H1 (cell line): ENCODE data around the gene CBLC. TPM values are rescaled to one million over a fixed set of nuclear protein-coding genes. Genes with fewer than 3 reads are reported as not detected.

Experiments
- CTCF ChIA-PET: fragments of 300-600 bp; sonication (Branson Sonifier 250); formaldehyde crosslinking; loops from one replicate; lab custom pipeline; 2021; ENCODE audit not compliant: partially characterized antibody; lab: Charles Lee
- POLR2A ChIA-PET: fragments of 300-600 bp; sonication (Branson Sonifier 250); formaldehyde crosslinking; loops from one replicate; lab custom pipeline; 2021; ENCODE audit warnings: inconsistent platforms; ENCODE audit not compliant: partially characterized antibody; lab: Charles Lee
- DNase-seq, 2 experiments: peaks; one replicate each; pipeline versions ENCODE4 v3.0.0 to v3.0.0-alpha.2; 2010 to 2022; ENCODE audit warnings: low spot score in 2 of 2, low read depth in 1 of 2, mixed read lengths in 1 of 2
- FAIRE-seq: peaks from 2 replicates; lab custom pipeline; 2011; peaks lifted over from hg19 to GRCh38; lab: Jason Lieb, UNC
- H2AFZ ChIP-seq: 2 replicates; pipeline ENCODE4 v1.8.1; 2012; ENCODE audit warnings: low read length, inconsistent platforms
- H2AK5ac ChIP-seq: 2 replicates; pipeline ENCODE4 v1.6.1; 2013; ENCODE audit warnings: low read depth, low read length
- H2BK120ac ChIP-seq: replicated peaks from 2 replicates; pipeline ENCODE3; 2013; ENCODE audit warnings: low read depth, low read length, inconsistent platforms
- H2BK12ac ChIP-seq: 2 replicates; pipeline ENCODE4 v1.6.1; 2013; ENCODE audit warnings: low read depth, low read length
- H2BK15ac ChIP-seq: 2 replicates; pipeline ENCODE4 v1.6.1; 2013; ENCODE audit warnings: low read length
- H2BK20ac ChIP-seq: 2 replicates; pipeline ENCODE4 v1.6.1; 2013; ENCODE audit warnings: low read length
- H2BK5ac ChIP-seq: 2 replicates; pipeline ENCODE4 v1.6.1; 2013; ENCODE audit warnings: low read depth, low read length
- H3K14ac ChIP-seq: 2 replicates; pipeline ENCODE4 v1.6.1; 2013; ENCODE audit warnings: inconsistent platforms; ENCODE audit not compliant: insufficient read length
- H3K18ac ChIP-seq: 2 replicates; pipeline ENCODE4 v1.6.1; 2013; ENCODE audit warnings: low read length; ENCODE audit errors: extremely low read depth
- H3K23ac ChIP-seq: 2 replicates; pipeline ENCODE4 v1.6.1; 2013; ENCODE audit warnings: inconsistent platforms; ENCODE audit not compliant: insufficient read length
- H3K23me2 ChIP-seq: 2 replicates; pipeline ENCODE4 v1.6.1; 2013; ENCODE audit warnings: low read depth, low read length
- H3K27ac ChIP-seq: 2 replicates; pipeline ENCODE4 v1.6.1; 2011; ENCODE audit warnings: low read depth, low read length, inconsistent platforms
- H3K27me3 ChIP-seq, 4 experiments: replicated peaks in 1 of 4; 1 replicate in 1 of 4; 2 replicates in 3 of 4; pipeline versions ENCODE4 v1.6.1 to v1.8.1; 2011 to 2013; ENCODE audit warnings: low read length in 3 of 4, mild to moderate bottlenecking in 3 of 4, inconsistent platforms in 2 of 4, mixed read lengths in 2 of 4, moderate library complexity in 1 of 4; ENCODE audit not compliant: control insufficient read depth in 3 of 4, insufficient read depth in 3 of 4; ENCODE audit errors: extremely low read depth in 1 of 4
- H3K36me3 ChIP-seq, 4 experiments: 2 replicates each; pipeline versions ENCODE4 v1.6.1 to v1.8.1; 2011 to 2013; ENCODE audit warnings: mild to moderate bottlenecking in 4 of 4, low read length in 3 of 4, moderate library complexity in 2 of 4, control low read depth in 1 of 4, inconsistent platforms in 1 of 4; ENCODE audit not compliant: insufficient read depth in 4 of 4, control insufficient read depth in 2 of 4
- H3K4ac ChIP-seq: replicated peaks from 2 replicates; pipeline ENCODE3; 2013; ENCODE audit warnings: low read length, low read depth, mixed read lengths, inconsistent platforms; ENCODE audit not compliant: insufficient read length
- H3K4me1 ChIP-seq, 4 experiments: replicated peaks in 1 of 4; 1 replicate in 1 of 4; 2 replicates in 3 of 4; pipeline versions ENCODE4 v1.6.1 to v1.8.1; 2011 to 2013; ENCODE audit warnings: low read length in 3 of 4, inconsistent platforms in 2 of 4, mixed read lengths in 1 of 4; ENCODE audit not compliant: insufficient read depth in 4 of 4, control insufficient read depth in 3 of 4
- H3K4me2 ChIP-seq, 2 experiments: 2 replicates each; pipeline versions ENCODE4 v1.6.1 to v1.8.1; 2011 to 2013; ENCODE audit warnings: low read depth in 2 of 2, low read length in 2 of 2, control low read depth in 1 of 2, inconsistent platforms in 1 of 2, mild to moderate bottlenecking in 1 of 2; ENCODE audit not compliant: insufficient read depth in 1 of 2
- H3K4me3 ChIP-seq, 4 experiments: fragments of 200-600, 300-600 bp in 1 of 4; sonication (generic), shearing (Covaris generic), sonication (Bioruptor Twin) in 1 of 4; 2 replicates each; pipeline versions ENCODE4 v1.5.1 to v1.8.1; 2011 to 2016; ENCODE audit warnings: low read length in 4 of 4, low read depth in 3 of 4, control low read depth in 2 of 4, inconsistent platforms in 2 of 4, mild to moderate bottlenecking in 2 of 4, mixed read lengths in 1 of 4, moderate library complexity in 1 of 4; ENCODE audit not compliant: insufficient read depth in 2 of 4; ENCODE audit errors: extremely low read depth in 1 of 4
- H3K56ac ChIP-seq: replicated peaks from 2 replicates; pipeline ENCODE3; 2013; ENCODE audit warnings: low read depth, mild to moderate bottlenecking, mixed read lengths, low read length, inconsistent platforms; ENCODE audit not compliant: insufficient read length
- H3K79me1 ChIP-seq: 2 replicates; pipeline ENCODE4 v1.6.1; 2013; ENCODE audit warnings: low read depth, low read length, control low read depth
- H3K79me2 ChIP-seq, 2 experiments: 2 replicates each; pipeline versions ENCODE4 v1.6.1 to v1.8.1; 2012 to 2013; ENCODE audit warnings: low read length in 2 of 2, mild to moderate bottlenecking in 2 of 2, inconsistent platforms in 1 of 2; ENCODE audit not compliant: insufficient read depth in 2 of 2, control insufficient read depth in 1 of 2
- H3K9ac ChIP-seq, 4 experiments: replicated peaks in 1 of 4; 1 replicate in 1 of 4; 2 replicates in 3 of 4; pipeline versions ENCODE4 v1.6.1 to v1.8.1; 2011 to 2013; ENCODE audit warnings: low read depth in 3 of 4, low read length in 3 of 4, control low read depth in 2 of 4, mild to moderate bottlenecking in 2 of 4, moderate library complexity in 2 of 4, inconsistent platforms in 1 of 4; ENCODE audit errors: extremely low read depth in 1 of 4
- H3K9me3 ChIP-seq, 2 experiments: 2 replicates each; pipeline versions ENCODE4 v1.6.1 to v1.8.1; 2012 to 2013; ENCODE audit warnings: mild to moderate bottlenecking in 2 of 2, moderate library complexity in 2 of 2, control low read depth in 1 of 2, inconsistent platforms in 1 of 2, low read depth in 1 of 2, low read length in 1 of 2, mixed read lengths in 1 of 2; ENCODE audit not compliant: insufficient read depth in 2 of 2
- H4K20me1 ChIP-seq, 2 experiments: replicated peaks in 1 of 2; 2 replicates each; pipeline versions ENCODE3 to v1.8.1; 2011 to 2013; ENCODE audit warnings: inconsistent platforms in 2 of 2, low read length in 2 of 2, mild to moderate bottlenecking in 1 of 2; ENCODE audit not compliant: insufficient read depth in 2 of 2, control insufficient read depth in 1 of 2
- H4K5ac ChIP-seq: 2 replicates; pipeline ENCODE4 v1.6.1; 2013; ENCODE audit warnings: low read length, low read depth, mixed read lengths, inconsistent platforms; ENCODE audit not compliant: insufficient read length
- H4K8ac ChIP-seq: 2 replicates; pipeline ENCODE4 v1.8.0; 2013; ENCODE audit warnings: mild to moderate bottlenecking, moderate library complexity, low read length, inconsistent platforms; ENCODE audit not compliant: insufficient read depth; ENCODE audit errors: extremely low read depth
- H4K91ac ChIP-seq: replicated peaks from 2 replicates; pipeline ENCODE3; 2013; ENCODE audit warnings: low read length, mixed read lengths, inconsistent platforms; ENCODE audit not compliant: insufficient read length
- FOSL1 ChIP-seq: IDR thresholded peaks from 2 replicates; pipeline ENCODE4 v1.6.1; 2011; ENCODE audit warnings: mild to moderate bottlenecking, low read depth, low read length, moderate library complexity; ENCODE audit not compliant: insufficient read depth
- GABPA ChIP-seq: IDR thresholded peaks from 2 replicates; pipeline ENCODE4 v1.6.1; 2011; ENCODE audit warnings: mild to moderate bottlenecking, low read length, moderate library complexity, borderline replicate concordance; ENCODE audit not compliant: insufficient read depth
- RAD21 ChIP-seq, 2 experiments: IDR thresholded peaks in 1 of 2; conservative IDR thresholded peaks in 1 of 2; 2 replicates each; pipeline ENCODE4 v1.6.1; 2011; ENCODE audit warnings: low read depth in 2 of 2, low read length in 2 of 2, improper control_type of control experiment in 1 of 2, inconsistent platforms in 1 of 2, mild to moderate bottlenecking in 1 of 2, moderate library complexity in 1 of 2
- RNF2 ChIP-seq: fragments of 200-900, 300-1000 bp; sonication (generic); IDR thresholded peaks from 2 replicates; pipeline ENCODE4 v1.7.1; 2016; ENCODE audit warnings: borderline replicate concordance, low read depth, mild to moderate bottlenecking, antibody characterized with exemption, low read length; ENCODE audit not compliant: poor library complexity, severe bottlenecking; ENCODE audit errors: missing control alignments
- RXRA ChIP-seq: IDR thresholded peaks from 2 replicates; pipeline ENCODE4 v1.6.1; 2011; ENCODE audit warnings: low read depth, mild to moderate bottlenecking, low read length, moderate library complexity; ENCODE audit not compliant: insufficient read depth
- SAP30 ChIP-seq: fragments of 300-600 bp; sonication (generic); IDR thresholded peaks from 2 replicates; pipeline ENCODE4 v1.7.1; 2012; ENCODE audit warnings: low read length, moderate library complexity, mild to moderate bottlenecking, inconsistent platforms; ENCODE audit not compliant: insufficient read depth, insufficient replicate concordance
- SIRT6 ChIP-seq: IDR thresholded peaks from one replicate; pipeline ENCODE4 v1.7.1; 2012; ENCODE audit warnings: low read length, inconsistent platforms
- SIX5 ChIP-seq: IDR thresholded peaks from 2 replicates; pipeline ENCODE4 v1.6.1; 2011; ENCODE audit warnings: mild to moderate bottlenecking, low read depth, low read length
- TBP ChIP-seq: IDR thresholded peaks from 2 replicates; pipeline ENCODE4 v1.6.1; 2011; ENCODE audit warnings: low read depth, low read length, improper control_type of control experiment
- TEAD4 ChIP-seq: IDR thresholded peaks from 2 replicates; pipeline ENCODE4 v1.6.1; 2012; ENCODE audit warnings: low read depth, low read length, inconsistent platforms, mixed read lengths
- WGBS, 2 experiments: shearing (Covaris generic) in 1 of 2; methylation state at CpG; one replicate each; pipeline versions ENCODE4 v1.1.6 to v1.1.7; 2013 to 2015; ENCODE audit warnings: low lambda C conversion rate in 2 of 2, mixed read lengths in 2 of 2, inconsistent platforms in 1 of 2, low coverage in 1 of 2, missing lambda C conversion rate in 1 of 2; ENCODE audit not compliant: insufficient replicate concordance in 2 of 2, insufficient coverage in 1 of 2, insufficient read length in 1 of 2; ENCODE audit errors: extremely low coverage in 1 of 2, missing lambda C conversion rate in 1 of 2; 5-methylcytosine and 5-hydroxymethylcytosine counted together
- polyA plus RNA-seq, 7 experiments: library from polyadenylated mRNA; depleted of rRNA in 3 of 7; stranded (reverse) in 5 of 7; unstranded in 2 of 7; fragments of >200 nt in 5 of 7; fragments of 200-250 nt in 2 of 7; gene quantifications; 1 replicate in 5 of 7; 2 replicates in 1 of 7; 4 replicates in 1 of 7; pipeline versions ENCODE4 v1.2.1 to v1.2.3, GENCODE V29; 2011 to 2013; ENCODE audit warnings: missing spikeins in 2 of 7, mixed read lengths in 2 of 7
- total RNA-seq: library from RNA; stranded (reverse); fragmentation: NEBNext Ultra II Directional; extraction: Animal tissue kit (Norgen Biotek cat#: 25700); gene quantifications from 2 replicates; pipeline ENCODE4 v1.2.1, GENCODE V29; 2021
- TF ChIP-seq, protein P1 (sequence below): IDR thresholded peaks from 2 replicates; pipeline ENCODE4 v1.6.1; 2011; ENCODE audit warnings: low read length, improper control_type of control experiment

CBLC gene
- total and polyA plus RNA-seq, 2 of the 8 experiments (the other 6 are each of a cell fraction or from before 2014, with no cell fraction given), result 17.4 to 35.7 TPM

DNA sequence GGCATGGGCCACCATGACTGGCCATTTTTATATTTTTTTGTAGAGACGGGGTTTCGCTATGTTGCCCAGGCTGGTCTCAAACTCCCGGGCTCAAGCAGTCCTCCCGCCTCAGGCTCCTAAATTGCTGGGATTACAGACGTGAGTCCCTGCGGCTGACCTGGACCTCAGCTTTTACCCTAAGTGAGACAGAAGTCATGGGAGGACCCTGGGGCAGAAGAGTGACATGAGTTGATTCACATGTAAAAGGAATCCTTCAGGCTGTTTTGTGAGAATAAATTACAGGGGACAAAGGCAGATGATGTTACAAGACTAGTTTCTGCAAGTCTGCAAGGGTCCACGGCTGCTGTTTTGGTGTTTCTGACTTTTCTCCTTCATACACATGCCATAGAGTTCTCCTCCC is 28.6 kb downstream of the CBLC start:
- no peak overlapping the region for H3K18ac ChIP-seq
- peaks cover 0 to 21% (median 18%) of the 10 kb centered on the region in 4 experiments; a peak in 6 of 7 replicates for H3K27me3 ChIP-seq
- no peak overlapping the region for H4K5ac ChIP-seq
- CTCF ChIA-PET, result interaction anchor here (1.1 to 8.5 kb wide), 13 partner anchors 14 to 235 kb away, joined by 4 to 116 read pairs (median 10); partner anchors contain the start of gene NECTIN2
- no peak overlapping the region for H3K4me3 ChIP-seq
- peaks cover 5% of the 10 kb centered on the region; the same call in 1 of the 2 replicates for H3K23me2 ChIP-seq
- no peak overlapping the region for H2BK120ac ChIP-seq
- FAIRE-seq (no peak), DNase-seq (no peak)
- no peak overlapping the region for H3K14ac ChIP-seq
- no peak overlapping the region for H2AK5ac ChIP-seq
- H3K56ac ChIP-seq, result no peak overlapping the region
- H3K9me3 ChIP-seq, result no peaks in the 10 kb centered on the region
- peaks cover 6 to 10% of the 10 kb centered on the region in 2 experiments for H4K20me1 ChIP-seq
- peaks cover 2% of the 10 kb centered on the region; the same call in 1 of the 2 replicates for H3K79me1 ChIP-seq
- no peak overlapping the region for H4K8ac ChIP-seq
- no peak overlapping the region for H2BK20ac ChIP-seq
- POLR2A ChIA-PET, result interaction anchor here (0.7 to 4.7 kb wide), 12 partner anchors 8 to 100 kb away, joined by 3 to 30 read pairs (median 5); partner anchors contain the start of genes APOE and NECTIN2
- no peak overlapping the region for H3K23ac ChIP-seq
- no peak overlapping the region for H2BK5ac ChIP-seq
- no peaks in the 10 kb centered on the region for H3K79me2 ChIP-seq
- no peak overlapping the region for H3K9ac ChIP-seq
- peaks cover 4 to 34% (median 21%) of the 10 kb centered on the region in 4 experiments for H3K4me1 ChIP-seq
- H3K4me2 ChIP-seq, result 0 out of 4 replicates have a peak overlapping the region, but pooled peaks of 1 of the 2 experiments have one; percentile 22
- H2BK15ac ChIP-seq, result no peak overlapping the region
- no peak overlapping the region for H4K91ac ChIP-seq
- no peak overlapping the region for H3K4ac ChIP-seq
- H3K36me3 ChIP-seq, result peaks cover 0 to 6% (median 0%) of the 10 kb centered on the region in 4 experiments; a peak in 3 of 8 replicates
- WGBS, 2 experiments, result 84% methylated on average over 7 of the region's 7 CpGs; no CpG with 5 or more reads in 1 of the 2 experiments
- no peak overlapping the region for H2AFZ ChIP-seq
- no peak overlapping the region for H2BK12ac ChIP-seq
- no peak overlapping the region for H3K27ac ChIP-seq
- TF ChIP-seq RXRA, result no peak
- TF ChIP-seq TEAD4, result no peak
- TF ChIP-seq SIRT6, result no peak
- no peak for TF ChIP-seq RAD21 (IDR thresholded peaks at IDR 0.05 in 1 of 2, conservative IDR thresholded peaks at IDR 0.05 in 1 of 2; ENCODE audit: low read depth in 2 of 2, low read length in 2 of 2)
- no peak for TF ChIP-seq GABPA
- no peak for TF ChIP-seq SIX5
- no peak for TF ChIP-seq TBP
- no peak for TF ChIP-seq RNF2
- TF ChIP-seq FOSL1, result no peak
- TF ChIP-seq, protein P1, sequence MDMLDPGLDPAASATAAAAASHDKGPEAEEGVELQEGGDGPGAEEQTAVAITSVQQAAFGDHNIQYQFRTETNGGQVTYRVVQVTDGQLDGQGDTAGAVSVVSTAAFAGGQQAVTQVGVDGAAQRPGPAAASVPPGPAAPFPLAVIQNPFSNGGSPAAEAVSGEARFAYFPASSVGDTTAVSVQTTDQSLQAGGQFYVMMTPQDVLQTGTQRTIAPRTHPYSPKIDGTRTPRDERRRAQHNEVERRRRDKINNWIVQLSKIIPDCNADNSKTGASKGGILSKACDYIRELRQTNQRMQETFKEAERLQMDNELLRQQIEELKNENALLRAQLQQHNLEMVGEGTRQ, result no peak
- TF ChIP-seq SAP30, result no peak
